ENCODE results near the gene PKP4.

- no peak for TF ChIP-seq CTCF (IDR thresholded peaks at IDR 0.05)
- TF ChIP-seq POLR2A (IDR thresholded peaks at IDR 0.05) = no peak
These were observed 194.1 kb downstream of the PKP4 start for GRCh38 chr2:158650646-158651357.
